DND-41 (cell line): ENCODE results near the gene FAM107B.
A peak's percentile ranks its signal among the peaks of the same experiment; 100 is the strongest.

Experiments
- ATAC-seq: fragments of 200-7000 bp; cut with Tn5 transposase; 3 replicates; pipeline ENCODE4 v1.9.1; 2021; ENCODE audit warnings: low read depth; ENCODE audit not compliant: insufficient read depth
- DNase-seq: peaks from one replicate; pipeline ENCODE4 v3.0.0-alpha.2; 2020
- H2AFZ ChIP-seq: 2 replicates; pipeline ENCODE4 v1.6.0; 2012; ENCODE audit warnings: low read depth, low read length
- H3K27ac ChIP-seq: 2 replicates; pipeline ENCODE4 v1.5.1; 2012; ENCODE audit warnings: low read length, inconsistent platforms
- H3K27me3 ChIP-seq: fragments of 200-600 bp; sonication (generic); 2 replicates; pipeline ENCODE4 v1.6.0; 2012; ENCODE audit warnings: low read length, mild to moderate bottlenecking, inconsistent platforms; ENCODE audit not compliant: insufficient read depth, poor library complexity
- H3K36me3 ChIP-seq: 2 replicates; pipeline ENCODE4 v1.5.1; 2012; ENCODE audit warnings: low read length, inconsistent platforms; ENCODE audit not compliant: insufficient read depth
- H3K4me1 ChIP-seq: 2 replicates; pipeline ENCODE4 v1.5.1; 2012; ENCODE audit warnings: mild to moderate bottlenecking, low read length; ENCODE audit not compliant: insufficient read depth
- H3K4me2 ChIP-seq: 2 replicates; pipeline ENCODE4 v1.6.0; 2012; ENCODE audit warnings: mild to moderate bottlenecking, moderate library complexity, low read length, inconsistent platforms; ENCODE audit not compliant: insufficient read depth
- H3K4me3 ChIP-seq, 2 experiments: fragments of 200-600 bp in 1 of 2; shearing (Covaris generic) in 1 of 2; 2 replicates each; pipeline ENCODE4 v1.5.1; 2012 to 2016; ENCODE audit warnings: inconsistent platforms in 2 of 2, low read length in 2 of 2, mild to moderate bottlenecking in 2 of 2, low read depth in 1 of 2, moderate library complexity in 1 of 2
- H3K79me2 ChIP-seq: 2 replicates; pipeline ENCODE4 v1.6.0; 2012; ENCODE audit warnings: low read length, inconsistent platforms; ENCODE audit not compliant: insufficient read depth
- H3K9ac ChIP-seq: 2 replicates; pipeline ENCODE4 v1.6.0; 2012; ENCODE audit warnings: low read depth, mild to moderate bottlenecking, inconsistent platforms, low read length, moderate library complexity
- H3K9me3 ChIP-seq: 2 replicates; pipeline ENCODE4 v1.5.1; 2012; ENCODE audit warnings: low read length, moderate library complexity, mild to moderate bottlenecking, inconsistent platforms; ENCODE audit not compliant: insufficient read depth, severe bottlenecking
- H4K20me1 ChIP-seq: 2 replicates; pipeline ENCODE4 v1.6.0; 2012; ENCODE audit warnings: low read length; ENCODE audit not compliant: insufficient read depth
- CTCF ChIP-seq: IDR thresholded peaks from 2 replicates; pipeline ENCODE4 v1.5.1; 2012; ENCODE audit warnings: borderline replicate concordance, low read length, moderate library complexity, mild to moderate bottlenecking; ENCODE audit not compliant: poor library complexity, severe bottlenecking; ENCODE audit errors: extremely low read depth
- EZH2 ChIP-seq: IDR thresholded peaks from 3 replicates; pipeline ENCODE4 v1.6.1; 2012; ENCODE audit warnings: borderline replicate concordance, low read depth, mild to moderate bottlenecking, moderate library complexity, low read length, inconsistent platforms; ENCODE audit not compliant: severe bottlenecking

FAM107B gene

DNA sequence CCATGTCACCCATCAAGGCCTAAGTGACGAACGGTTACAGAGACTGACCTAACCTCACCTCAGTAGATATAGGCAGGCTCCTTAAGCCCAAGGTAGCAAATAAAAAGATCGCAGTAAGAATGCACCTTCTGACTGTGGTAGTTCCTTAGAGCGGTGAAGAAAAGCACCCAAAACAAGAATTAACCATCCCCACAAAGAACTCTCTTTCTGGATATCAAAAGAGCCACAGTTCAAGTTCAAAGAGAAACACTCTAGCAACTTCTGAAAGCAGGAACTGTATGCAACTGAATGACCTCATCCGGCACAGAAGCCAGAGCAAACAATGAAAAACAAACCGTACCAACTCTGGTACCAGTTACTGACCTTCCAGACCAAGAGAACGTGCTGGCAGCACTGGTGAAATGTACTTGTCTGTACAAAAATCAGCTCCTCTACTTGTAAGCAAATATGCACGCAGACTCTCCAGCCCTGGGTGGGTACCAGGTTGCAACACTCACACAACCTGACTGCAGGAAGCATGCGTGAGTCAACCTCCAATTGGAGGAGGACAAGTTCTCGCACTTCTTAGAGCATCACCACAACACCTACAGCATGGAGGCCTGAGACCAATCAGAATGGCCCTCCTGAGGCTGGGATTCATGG is 202.7 kb downstream of the FAM107B start:
- no peaks in the 10 kb centered on the region for H4K20me1 ChIP-seq
- peak; percentile 32 for DNase-seq
- H3K9ac ChIP-seq: no peak overlapping the region
- no peak overlapping the region for H2AFZ ChIP-seq
- ATAC-seq: peak; percentile 90
- TF ChIP-seq EZH2 (no peak), CTCF (no peak)
- H3K36me3 ChIP-seq: no peaks in the 10 kb centered on the region
- H3K27me3 ChIP-seq: no peaks in the 10 kb centered on the region
- 0 out of 2 replicates have a peak, but pooled peaks cover 2% of the 10 kb centered on the region for H3K4me1 ChIP-seq
- no peak overlapping the region for H3K4me2 ChIP-seq
- no peaks in the 10 kb centered on the region for H3K9me3 ChIP-seq
- no peaks in the 10 kb centered on the region for H3K79me2 ChIP-seq
- H3K27ac ChIP-seq: no peak overlapping the region
- H3K4me3 ChIP-seq: no peak overlapping the region

DNA sequence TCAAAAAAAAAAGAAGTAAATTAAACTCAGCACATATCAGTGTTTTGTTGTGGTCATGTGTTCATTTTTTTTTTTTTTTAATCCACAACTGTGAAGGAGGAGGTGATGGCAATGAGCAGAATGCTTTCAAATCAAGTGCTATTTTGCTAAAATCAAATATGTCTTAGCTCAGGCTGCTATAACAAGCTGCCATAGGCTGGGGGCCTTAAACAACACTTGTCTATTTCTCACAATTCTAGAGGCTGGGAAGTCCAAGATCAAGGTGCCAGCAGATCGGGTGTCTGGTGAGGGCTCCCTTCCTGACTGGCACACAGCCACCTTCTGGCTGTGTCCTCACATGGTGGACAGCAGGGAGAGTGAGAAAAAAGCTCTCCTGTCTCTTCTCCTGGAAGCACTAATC is 203.9 kb downstream of the FAM107B start:
- Histone ChIP-seq H3K79me2 (no peaks in the 10 kb centered on the region), H4K20me1 (no peaks in the 10 kb centered on the region), H3K4me2 (no peak overlapping the region)

DNA sequence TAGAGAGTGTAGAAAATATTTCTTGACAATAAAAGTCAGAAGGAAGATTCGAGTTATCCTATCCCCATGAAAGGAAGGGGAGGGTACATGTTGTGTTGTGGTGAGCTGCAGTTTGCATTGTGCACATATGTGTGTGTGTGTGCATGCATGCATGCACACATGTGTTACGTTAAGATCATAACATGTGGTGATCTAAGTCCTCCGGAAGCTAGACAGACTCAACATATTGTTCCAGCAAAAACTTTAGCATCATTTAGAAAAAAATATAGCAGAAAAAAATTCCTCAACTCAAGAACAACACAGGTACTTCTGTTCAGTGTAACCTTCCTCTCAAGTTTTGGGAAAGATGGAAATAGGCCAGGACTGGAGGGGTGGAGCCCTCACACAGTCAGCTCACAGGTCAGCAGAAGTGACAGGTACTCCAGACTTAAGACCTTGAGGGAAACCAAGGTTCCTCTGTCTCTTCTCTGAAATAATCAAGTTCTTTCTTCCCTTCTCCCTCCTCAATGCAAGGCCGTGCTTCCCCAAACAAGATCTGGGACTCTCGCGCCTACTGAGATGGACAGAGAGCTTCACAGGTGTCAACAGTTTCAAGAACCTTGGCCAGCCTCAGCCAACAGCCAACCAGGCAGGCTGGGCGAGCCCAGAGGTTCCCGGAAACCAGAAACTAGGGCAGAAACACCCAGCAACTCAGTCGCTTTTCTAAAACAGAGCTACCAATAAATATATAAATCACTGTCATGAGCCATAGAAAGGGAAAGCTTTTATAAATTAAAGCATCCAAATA is 205.2 kb downstream of the FAM107B start:
- no peak overlapping the region for H3K9ac ChIP-seq
- TF ChIP-seq CTCF (no peak), EZH2 (no peak)
- peaks cover 4% of the 10 kb centered on the region for H3K9me3 ChIP-seq
- ATAC-seq: no peak
- H3K4me1 ChIP-seq: 0 out of 2 replicates have a peak, but pooled peaks cover 2% of the 10 kb centered on the region
- H4K20me1 ChIP-seq: no peaks in the 10 kb centered on the region
- H3K36me3 ChIP-seq: no peaks in the 10 kb centered on the region
- no peak overlapping the region for H3K4me2 ChIP-seq
- no peaks in the 10 kb centered on the region for H3K27me3 ChIP-seq
- no peak for DNase-seq
- no peak overlapping the region for H3K4me3 ChIP-seq
- no peak overlapping the region for H2AFZ ChIP-seq
- H3K27ac ChIP-seq: no peak overlapping the region
- H3K79me2 ChIP-seq: no peaks in the 10 kb centered on the region

More for the DNA sequence above, 203.9 kb downstream of the FAM107B start:
- H3K27me3 ChIP-seq: no peaks in the 10 kb centered on the region
- 0 out of 2 replicates have a peak, but pooled peaks cover 2% of the 10 kb centered on the region for H3K4me1 ChIP-seq
- H3K9me3 ChIP-seq: peaks cover 4% of the 10 kb centered on the region
- H2AFZ ChIP-seq: no peak overlapping the region
- TF ChIP-seq CTCF (no peak), EZH2 (no peak)
- DNase-seq: no peak
- H3K36me3 ChIP-seq: no peaks in the 10 kb centered on the region
- no peak overlapping the region for H3K4me3 ChIP-seq
- no peak overlapping the region for H3K27ac ChIP-seq
- ATAC-seq: no peak
- no peak overlapping the region for H3K9ac ChIP-seq
